NCI-H1417 treated with DMSO at 0.1 percent for 48 hours (cell line): ENCODE data around the gene PAX3.

Source experiments
- DNase-seq: peaks from one replicate; lab custom pipeline; 2025; lab: John Stamatoyannopoulos, UW

PAX3 gene

GRCh38 chr2:222298311-222299150 is at the start of gene PAX3:
PAX3 (minus strand) TSS chr2:222298998; CDS start chr2:222298615, 383 bp downstream.
- no peak for DNase-seq

GRCh38 chr2:222341331-222341730 is 42.5 kb upstream of the PAX3 start:
- no peak for DNase-seq

GRCh38 chr2:222338374-222338773 is 39.6 kb upstream of the PAX3 start:
- DNase-seq, result no peak

DNA sequence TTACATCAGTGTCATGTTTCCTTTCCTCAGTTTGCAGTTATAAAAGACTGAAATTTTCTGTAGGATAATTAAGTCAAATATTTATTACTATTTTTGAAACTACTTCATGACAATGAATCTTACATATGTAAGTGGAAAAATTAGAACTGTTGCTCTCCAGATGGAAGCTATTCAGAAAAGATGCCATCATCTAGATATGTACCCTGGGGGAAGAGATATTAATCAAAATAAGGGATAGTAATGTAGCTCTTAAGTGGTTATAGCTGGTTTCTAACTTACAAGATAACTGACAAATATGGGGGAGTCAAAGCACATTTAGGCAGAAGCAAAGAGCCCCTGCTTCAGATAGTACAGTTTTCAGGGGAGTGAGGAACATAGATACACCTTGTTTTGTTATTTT is 38.1 kb upstream of the PAX3 start:
- no peak for DNase-seq

GRCh38 chr2:222336442-222336841 is 37.6 kb upstream of the PAX3 start:
- DNase-seq, result no peak

- DNase-seq, result no peak
These were observed 36.1 kb upstream of the PAX3 start for GRCh38 chr2:222334914-222335313.

- no peak for DNase-seq
These were observed 34.6 kb upstream of the PAX3 start for GRCh38 chr2:222333397-222333796.

GRCh38 chr2:222332116-222332515 is 33.3 kb upstream of the PAX3 start:
- no peak for DNase-seq

GRCh38 chr2:222330910-222331309 is 32.1 kb upstream of the PAX3 start:
- DNase-seq, result no peak

GRCh38 chr2:222322236-222322635 is 23.4 kb upstream of the PAX3 start:
- DNase-seq, result no peak

DNA sequence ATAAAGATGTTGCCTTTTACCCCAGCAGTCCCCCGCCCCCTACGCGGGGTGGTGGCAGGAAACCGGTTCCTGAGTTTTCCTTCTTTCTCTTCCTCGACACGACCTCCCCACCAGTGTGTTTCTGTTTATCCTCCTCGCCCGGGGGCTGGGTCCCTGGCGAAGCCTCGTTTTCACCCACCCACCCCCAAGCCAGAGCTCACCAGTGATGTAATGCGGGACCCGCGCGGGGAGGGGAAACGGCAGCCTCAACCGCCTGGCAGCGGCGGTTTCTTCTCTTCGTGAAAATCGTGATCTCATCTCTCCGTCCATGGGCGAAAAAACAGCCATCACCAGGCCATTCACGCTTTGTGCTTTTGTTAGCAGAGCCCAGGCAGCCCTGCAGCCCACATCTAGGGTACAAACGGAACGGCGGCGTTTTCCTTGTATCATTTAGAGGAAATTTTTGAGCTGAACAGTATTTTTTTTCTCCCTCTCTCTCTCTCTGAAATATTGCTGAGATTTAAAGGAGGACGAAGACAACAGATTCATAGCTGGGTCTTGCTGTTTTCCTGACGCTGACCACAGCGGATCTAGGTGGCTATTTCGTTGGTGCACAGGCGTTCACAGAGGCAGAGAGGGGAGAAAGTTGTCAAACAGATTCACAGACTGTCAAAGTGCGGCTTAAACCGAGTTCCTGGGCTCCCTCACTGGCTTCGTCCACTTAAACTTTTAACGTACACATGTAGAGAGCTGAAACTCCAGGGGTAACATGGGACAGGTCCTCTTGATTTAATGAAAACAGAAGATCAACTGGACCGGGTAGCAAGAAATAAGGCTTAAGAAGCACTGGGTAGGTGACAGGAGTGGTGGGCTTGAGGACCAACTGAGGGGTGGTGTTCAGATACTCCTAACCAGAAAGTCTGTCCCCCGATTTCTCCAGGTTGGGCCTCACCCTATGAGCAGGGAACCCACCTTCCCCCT is 21.9 kb upstream of the PAX3 start:
- DNase-seq, result no peak

DNA sequence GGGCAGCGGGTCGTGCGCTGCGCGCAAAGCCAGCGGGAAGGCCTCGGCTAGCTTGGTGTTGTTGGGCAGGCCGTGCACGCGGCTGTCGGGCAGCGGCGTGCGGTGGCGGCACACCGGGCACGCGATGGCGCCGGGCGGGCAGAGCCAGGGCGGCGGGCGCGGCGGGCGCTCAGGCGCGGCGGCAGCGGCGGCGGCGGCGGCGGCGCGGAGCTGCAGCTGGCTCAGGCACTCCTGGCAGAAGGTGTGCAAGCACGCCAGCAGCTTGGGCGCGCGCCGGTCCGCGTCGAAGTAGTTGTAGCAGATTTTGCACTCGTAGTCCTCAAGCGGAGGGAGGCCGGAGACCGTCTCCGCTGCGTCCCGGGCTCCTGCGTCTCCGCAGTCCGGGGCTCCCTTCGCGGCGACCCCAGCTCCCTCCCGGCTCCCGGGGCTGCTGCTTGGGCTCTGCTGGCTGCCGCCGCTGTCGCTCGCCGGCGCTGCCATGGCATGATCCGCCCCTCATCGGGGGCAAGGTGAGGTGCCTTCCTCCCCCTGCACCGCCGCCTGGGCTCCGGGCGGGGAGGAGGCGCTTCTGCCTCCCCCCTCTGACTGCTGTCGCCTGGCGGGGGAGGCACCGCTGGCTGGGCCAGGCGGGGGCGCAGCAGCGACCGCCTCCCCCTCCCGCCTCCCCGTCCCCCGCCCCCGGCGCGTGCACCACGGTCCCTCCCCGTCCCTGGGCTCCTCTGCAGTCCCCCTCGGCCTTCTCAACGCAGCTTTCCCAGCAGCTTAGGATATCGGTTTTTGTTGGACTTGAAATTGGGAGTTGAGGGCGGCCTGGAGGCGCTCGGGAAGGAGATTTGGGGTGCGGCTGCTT is 21.0 kb upstream of the PAX3 start:
- DNase-seq, result no peak

GRCh38 chr2:222318712-222319585 is 20.2 kb upstream of the PAX3 start:
- no peak for DNase-seq

DNA sequence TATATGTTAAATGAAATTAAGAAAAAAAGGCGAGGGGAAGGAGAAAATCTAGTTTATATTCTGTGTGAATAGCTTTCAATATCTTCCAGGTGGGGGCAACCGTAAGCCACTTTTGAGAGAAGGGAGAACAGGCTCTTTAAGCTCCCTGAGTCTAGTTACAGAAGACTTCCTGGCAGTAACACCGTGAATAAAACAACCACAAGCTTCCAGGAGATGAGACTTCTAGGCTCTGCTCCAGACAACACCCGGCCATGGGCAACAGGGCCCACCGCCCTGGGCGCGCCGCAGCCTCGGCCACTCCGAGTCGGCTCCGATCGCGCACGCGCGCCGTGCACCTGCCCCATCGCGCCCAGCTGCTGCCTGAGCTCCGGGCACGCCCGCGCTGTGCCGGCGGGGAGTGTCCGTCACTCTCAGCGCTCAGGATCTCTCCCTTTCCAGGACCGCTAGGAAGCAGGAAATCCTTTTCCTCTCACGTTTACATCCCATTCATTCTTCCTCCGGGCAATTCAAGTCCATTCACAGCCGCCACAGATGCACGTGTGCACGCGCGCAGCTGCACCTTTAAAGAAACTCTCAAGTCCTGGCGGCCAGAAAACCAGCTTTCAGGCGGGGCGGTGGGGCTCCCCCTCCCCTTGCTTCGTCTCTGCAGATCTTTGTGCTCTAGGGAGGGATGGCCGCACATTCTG is 19.4 kb upstream of the PAX3 start:
- no peak for DNase-seq

- DNase-seq, result no peak
These were observed 16.8 kb upstream of the PAX3 start for GRCh38 chr2:222315443-222316121.

GRCh38 chr2:222313816-222314215 is 15.0 kb upstream of the PAX3 start:
- no peak for DNase-seq

DNA sequence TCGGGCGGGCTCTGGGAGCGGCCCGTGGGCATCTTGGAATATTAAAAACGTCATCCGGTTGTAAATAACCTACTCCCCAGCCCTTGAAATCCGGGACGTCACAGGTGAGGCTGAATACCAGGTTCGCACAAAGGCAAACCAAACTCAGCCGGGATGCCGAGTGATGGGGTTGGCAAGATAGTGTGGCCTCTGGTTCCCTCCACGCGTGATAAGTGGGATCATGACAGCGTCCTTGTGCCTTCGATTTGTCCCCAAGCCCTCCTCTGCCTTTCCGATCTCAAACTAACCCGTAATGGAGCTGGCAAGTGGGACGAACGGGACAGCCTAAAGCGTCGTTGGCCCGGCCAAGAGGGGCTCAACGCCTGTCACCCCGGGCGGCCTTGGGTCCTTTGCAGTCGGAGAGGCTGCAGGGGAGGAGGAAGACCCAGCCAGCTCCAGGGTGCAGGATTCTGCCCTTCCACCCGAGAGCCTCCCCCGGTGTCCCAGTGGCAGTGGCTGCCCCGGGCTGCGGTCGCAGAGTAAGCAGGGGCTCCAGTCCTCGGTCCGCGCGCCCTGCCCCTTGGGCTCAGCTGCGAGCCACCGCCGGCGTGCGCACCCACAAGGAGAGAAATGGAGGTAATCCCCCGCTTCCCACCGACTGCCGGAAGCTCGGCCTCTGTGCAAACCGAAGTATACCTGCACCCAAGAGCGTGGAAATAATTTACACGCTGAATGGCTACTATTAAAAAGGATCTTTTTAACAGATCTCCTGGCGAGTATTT is 13.4 kb upstream of the PAX3 start:
- DNase-seq, result no peak

- no peak for DNase-seq
These were observed 12.7 kb upstream of the PAX3 start for GRCh38 chr2:222311319-222311977.
